IMR-90 (cell line): ENCODE data around the gene TGM1. TPM values are rescaled to one million over a fixed set of nuclear protein-coding genes. Genes with fewer than 3 reads are reported as not detected.

ENCODE experiments used
- ATAC-seq: fragments of 200-7000 bp; cut with Tn5 transposase; 2 replicates; pipeline ENCODE4 v1.9.1; 2020; ENCODE audit warnings: low read depth, mild to moderate bottlenecking, moderate library complexity
- BruUV-seq: library from RNA; stranded (reverse); fragments of 400-500 nt; replicated peaks from 2 replicates; lab custom pipeline; 2021; lab: Mats Ljungman, UMichigan
- CTCF ChIA-PET: fragments of 300-600 bp; formaldehyde crosslinking; extraction: SDS; loops from one replicate; lab custom pipeline; 2021; ENCODE audit warnings: antibody characterized with exemption; lab: Yijun Ruan, JAX
- POLR2A ChIA-PET: fragments of 300-600 bp; sonication (Branson Sonifier 250); formaldehyde crosslinking; loops from one replicate; lab custom pipeline; 2022; ENCODE audit warnings: antibody characterized with exemption; ENCODE audit not compliant: unreplicated experiment; lab: Charles Lee
- DNase-seq: peaks from one replicate; pipeline ENCODE4 v3.0.0; 2013
- H2AFZ ChIP-seq: replicated peaks from 2 replicates; pipeline ENCODE3; 2013; ENCODE audit warnings: low read length, mild to moderate bottlenecking; ENCODE audit not compliant: poor library complexity
- H2AK5ac ChIP-seq: 2 replicates; pipeline ENCODE4 v1.6.1; 2013; ENCODE audit warnings: low read depth, low read length, inconsistent platforms
- H2AK9ac ChIP-seq: replicated peaks from 2 replicates; pipeline ENCODE3; 2013; ENCODE audit warnings: mild to moderate bottlenecking, low read depth, low read length, moderate library complexity; ENCODE audit not compliant: poor library complexity
- H2BK120ac ChIP-seq: 2 replicates; pipeline ENCODE4 v1.6.1; 2013; ENCODE audit warnings: low read depth, low read length, inconsistent platforms
- H2BK15ac ChIP-seq: 3 replicates; pipeline ENCODE4 v1.6.1; 2013; ENCODE audit warnings: low read depth, low read length, inconsistent platforms
- H2BK20ac ChIP-seq: 2 replicates; pipeline ENCODE4 v1.6.1; 2013; ENCODE audit warnings: low read depth, mild to moderate bottlenecking, inconsistent platforms, low read length, moderate library complexity
- H2BK5ac ChIP-seq: 2 replicates; pipeline ENCODE4 v1.6.1; 2013; ENCODE audit warnings: mild to moderate bottlenecking, low read depth, low read length, inconsistent platforms; ENCODE audit not compliant: poor library complexity, severe bottlenecking
- H3K14ac ChIP-seq: replicated peaks from 2 replicates; pipeline ENCODE4 v1.6.1; 2013; ENCODE audit warnings: low read depth, low read length, inconsistent platforms
- H3K18ac ChIP-seq: 2 replicates; pipeline ENCODE4 v1.6.1; 2013; ENCODE audit warnings: low read depth, low read length, control low read depth
- H3K23ac ChIP-seq: 2 replicates; pipeline ENCODE4 v1.6.1; 2013; ENCODE audit warnings: low read depth, low read length, inconsistent platforms
- H3K27ac ChIP-seq: 2 replicates; pipeline ENCODE4 v1.5.1; 2013; ENCODE audit warnings: mild to moderate bottlenecking, control low read depth, low read length; ENCODE audit not compliant: insufficient read depth
- H3K27me3 ChIP-seq: 2 replicates; pipeline ENCODE4 v1.6.1; 2013; ENCODE audit warnings: low read length; ENCODE audit not compliant: control insufficient read depth, insufficient read depth
- H3K36me3 ChIP-seq: 2 replicates; pipeline ENCODE4 v1.6.1; 2013; ENCODE audit warnings: low read length, mixed read lengths; ENCODE audit not compliant: control insufficient read depth, insufficient read depth
- H3K4ac ChIP-seq: 2 replicates; pipeline ENCODE4 v1.6.1; 2013; ENCODE audit warnings: low read depth, low read length, inconsistent platforms
- H3K4me1 ChIP-seq: 2 replicates; pipeline ENCODE4 v1.6.1; 2013; ENCODE audit warnings: low read length, mixed read lengths; ENCODE audit not compliant: control insufficient read depth, insufficient read depth
- H3K4me2 ChIP-seq: 2 replicates; pipeline ENCODE4 v1.6.1; 2013; ENCODE audit warnings: low read depth, mild to moderate bottlenecking, control low read depth, low read length, moderate library complexity
- H3K4me3 ChIP-seq: 2 replicates; pipeline ENCODE4 v1.5.1; 2013; ENCODE audit warnings: low read depth, mild to moderate bottlenecking, control low read depth, low read length, moderate library complexity; ENCODE audit not compliant: insufficient read depth
- H3K56ac ChIP-seq: 2 replicates; pipeline ENCODE4 v1.6.1; 2013; ENCODE audit warnings: low read length, inconsistent platforms; ENCODE audit not compliant: insufficient read depth; ENCODE audit errors: extremely low read depth
- H3K79me1 ChIP-seq, 2 experiments: 2 replicates each; pipeline ENCODE4 v1.6.1; 2013; ENCODE audit warnings: low read length in 2 of 2, inconsistent platforms in 1 of 2, low read depth in 1 of 2
- H3K9ac ChIP-seq: 2 replicates; pipeline ENCODE4 v1.6.1; 2013; ENCODE audit warnings: low read depth, low read length, control low read depth
- H3K9me1 ChIP-seq: 2 replicates; pipeline ENCODE4 v1.6.1; 2013; ENCODE audit warnings: low read length, inconsistent platforms; ENCODE audit not compliant: insufficient read depth
- H3K9me3 ChIP-seq: 2 replicates; pipeline ENCODE4 v1.6.1; 2013; ENCODE audit warnings: low read length; ENCODE audit not compliant: control insufficient read depth, insufficient read depth
- H4K20me1 ChIP-seq: 2 replicates; pipeline ENCODE4 v1.6.1; 2013; ENCODE audit warnings: low read length, inconsistent platforms; ENCODE audit not compliant: insufficient read depth
- H4K5ac ChIP-seq: 2 replicates; pipeline ENCODE4 v1.6.1; 2013; ENCODE audit warnings: mild to moderate bottlenecking, low read depth, low read length, control low read depth
- H4K8ac ChIP-seq, 2 experiments: 2 replicates each; pipeline ENCODE4 v1.6.1; 2013; ENCODE audit warnings: low read depth in 2 of 2, low read length in 2 of 2, control low read depth in 1 of 2, inconsistent platforms in 1 of 2
- H4K91ac ChIP-seq: 2 replicates; pipeline ENCODE4 v1.6.1; 2013; ENCODE audit warnings: low read depth, low read length, inconsistent platforms; ENCODE audit not compliant: insufficient read depth
- BHLHE40 ChIP-seq: fragments of 150-350 bp; IDR thresholded peaks from 2 replicates; pipeline ENCODE4 v1.6.1; 2016; ENCODE audit warnings: mild to moderate bottlenecking, low read depth, low read length
- CEBPB ChIP-seq: IDR thresholded peaks from 2 replicates; pipeline ENCODE4 v1.6.1; 2012; ENCODE audit warnings: low read depth, low read length, improper control_type of control experiment
- CHD1 ChIP-seq: IDR thresholded peaks from 2 replicates; pipeline ENCODE4 v1.6.1; 2012; ENCODE audit warnings: low read depth, low read length, improper control_type of control experiment
- CTCF ChIP-seq: conservative IDR thresholded peaks from 2 replicates; pipeline ENCODE4 v1.5.1; 2012; ENCODE audit warnings: mild to moderate bottlenecking, low read depth, low read length, improper control_type of control experiment
- ELK1 ChIP-seq: fragments of 150-350 bp; IDR thresholded peaks from 2 replicates; pipeline ENCODE4 v1.6.1; 2016; ENCODE audit warnings: low read depth, mild to moderate bottlenecking, low read length, moderate library complexity, borderline replicate concordance
- FOS ChIP-seq: fragments of 150-350 bp; IDR thresholded peaks from 2 replicates; pipeline ENCODE4 v1.6.1; 2016; ENCODE audit warnings: low read depth, low read length
- MAFK ChIP-seq: IDR thresholded peaks from 2 replicates; pipeline ENCODE4 v1.6.1; 2012; ENCODE audit warnings: low read depth, low read length, improper control_type of control experiment
- MAZ ChIP-seq: IDR thresholded peaks from 2 replicates; pipeline ENCODE4 v1.6.1; 2012; ENCODE audit warnings: low read depth, mild to moderate bottlenecking, low read length, improper control_type of control experiment, moderate library complexity, borderline replicate concordance
- MXI1 ChIP-seq: IDR thresholded peaks from 2 replicates; pipeline ENCODE4 v1.6.1; 2012; ENCODE audit warnings: low read depth, mild to moderate bottlenecking, low read length, moderate library complexity, borderline replicate concordance
- NFE2L2 ChIP-seq: fragments of 150-350 bp; IDR thresholded peaks from 2 replicates; pipeline ENCODE4 v1.6.1; 2016; ENCODE audit warnings: low read depth, mild to moderate bottlenecking, low read length
- POLR2A ChIP-seq: IDR thresholded peaks from 2 replicates; pipeline ENCODE4 v1.6.1; 2012; ENCODE audit warnings: mild to moderate bottlenecking, low read depth, low read length
- RCOR1 ChIP-seq: IDR thresholded peaks from 2 replicates; pipeline ENCODE4 v1.6.1; 2012; ENCODE audit warnings: mild to moderate bottlenecking, low read length, improper control_type of control experiment; ENCODE audit not compliant: insufficient replicate concordance
- RFX5 ChIP-seq: IDR thresholded peaks from 2 replicates; pipeline ENCODE4 v1.8.0; 2012; ENCODE audit warnings: low read depth, mild to moderate bottlenecking, low read length, moderate library complexity
- SMC3 ChIP-seq: fragments of 150-350 bp; IDR thresholded peaks from 2 replicates; pipeline ENCODE4 v1.6.1; 2016; ENCODE audit warnings: low read depth, mild to moderate bottlenecking, antibody characterized with exemption, low read length, moderate library complexity
- WGBS, 2 experiments: methylation state at CpG; one replicate each; pipeline versions ENCODE4 v1.1.5 to v1.1.7; 2013; ENCODE audit warnings: missing lambda C conversion rate in 2 of 2; ENCODE audit not compliant: insufficient read length in 1 of 2; ENCODE audit errors: extremely low coverage in 2 of 2; 5-methylcytosine and 5-hydroxymethylcytosine counted together
- dilution Hi-C: fragments of 300-500 bp; cut with HindIII; formaldehyde crosslinking; loops from one replicate; pipeline ENCODE4 v1.14.3; 2018; ENCODE audit warnings: low sequenced_read_pairs; ENCODE audit not compliant: unreplicated experiment
- in situ Hi-C: fragments of 300-500 bp; cut with MboI; formaldehyde crosslinking; loops from 3 replicates; pipeline ENCODE4 v1.14.3; 2019; ENCODE audit warnings: low sequenced_read_pairs, inconsistent platforms, mixed read lengths
- intact Hi-C: fragments of 100-400 bp; cut with micrococcal nuclease; formaldehyde crosslinking; loops from 2 replicates; pipeline ENCODE4 v1.10.0; 2022
- polyA plus RNA-seq, 3 experiments: library from polyadenylated mRNA; depleted of rRNA; stranded (reverse); fragments of >200 nt; gene quantifications; 2 replicates each; pipeline ENCODE4 v1.2.3, GENCODE V29; 2012; ENCODE audit warnings: low replicate concordance in 1 of 3
- total RNA-seq: library from RNA; depleted of rRNA; stranded (reverse); fragments of >200 nt; gene quantifications from 2 replicates; pipeline ENCODE4 v1.2.3, GENCODE V29; 2012

Gene TGM1
- total and polyA plus RNA-seq, 2 of the 4 experiments (the other 2 are of a cell fraction), result 0.72 to 3.3 TPM

- Histone ChIP-seq H3K27ac (peak within 1 kb of the TSS; percentile 88), H3K18ac (peak within 1 kb of the TSS; percentile 68), H3K4me2 (peak within 1 kb of the TSS; percentile 85), H4K91ac (peak within 1 kb of the TSS; percentile 94), H4K8ac (peak within 1 kb of the TSS; percentile 55 to 98; a peak in 3 of 4 replicates), H3K4me3 (peak within 1 kb of the TSS; percentile 74), H2AFZ (peak within 1 kb of the TSS; percentile 98), H3K9me1 (0 out of 2 replicates have a peak, but pooled peaks cover 13% of the 10 kb centered on the region), H2BK5ac (peak within 1 kb of the TSS; percentile 88), H3K79me1 (peaks cover 18 to 67% of the 10 kb centered on the region in 2 experiments), H3K9ac (peak within 1 kb of the TSS; percentile 93), H3K4me1 (peaks cover 2% of the 10 kb centered on the region), H2BK120ac (peak within 1 kb of the TSS; percentile 81), H3K36me3 (peaks cover 11% of the 10 kb centered on the region), H2AK9ac (peak within 1 kb of the TSS; percentile 98), H3K56ac (peak within 1 kb of the TSS; percentile 83), H4K20me1 (no peaks in the 10 kb centered on the region), H4K5ac (peak within 1 kb of the TSS; percentile 92), H3K23ac (peak within 1 kb of the TSS; percentile 97), H2BK15ac (no peak within 1 kb of the TSS; the same call in 2 of the 3 replicates), H3K4ac (peak within 1 kb of the TSS; percentile 100), H3K9me3 (no peaks in the 10 kb centered on the region), H2BK20ac (no peak within 1 kb of the TSS), H3K27me3 (no peaks in the 10 kb centered on the region), H2AK5ac (peak within 1 kb of the TSS; percentile 96), H3K14ac (peak within 1 kb of the TSS; percentile 98)
- DNase-seq, result peak; percentile 83
- in situ Hi-C loops, result no loop called here
- no TSS peak for BruUV-seq
- peak; percentile 71 for ATAC-seq
- ChIA-PET POLR2A (no interaction called here), CTCF (interaction anchor here (1.8 kb wide), 1 partner anchor 12 kb away, joined by 7 read pairs; no protein-coding TSS in a partner anchor)
- WGBS, 2 experiments, result 0% methylated on average over 21 of the region's 40 CpGs; no CpG with 5 or more reads in 1 of the 2 experiments
- intact Hi-C loops, result loop anchor here (1.0 to 10.0 kb wide), 3 partner anchors 17 to 219 kb away; partner anchors contain the start of genes GMPR2 and NEDD8
- dilution Hi-C loops, result no loop called here
- TF ChIP-seq CTCF, result peak; percentile 75
- no peak for TF ChIP-seq MAFK
- TF ChIP-seq FOS, result no peak
- TF ChIP-seq NFE2L2, result no peak
- TF ChIP-seq SMC3, result peak; percentile 62
- peak; percentile 98 for TF ChIP-seq CEBPB
- TF ChIP-seq MXI1, result peak; percentile 59; the same call in 1 of the 2 replicates
- peak; percentile 82 for TF ChIP-seq POLR2A
- peak; percentile 57; the same call in 1 of the 2 replicates for TF ChIP-seq MAZ
- TF ChIP-seq RCOR1, result peak; percentile 47
- no peak for TF ChIP-seq BHLHE40
- TF ChIP-seq ELK1, result no peak
- TF ChIP-seq CHD1, result no peak
- TF ChIP-seq RFX5, result no peak
Observed at GRCh38 chr14:24215495-24216344, 47.3 kb downstream of the TGM1 start, which contains the start of gene MDP1. TSS of gene MDP1 (minus strand) at chr14:24216066. CDS start at chr14:24215955, 111 bp downstream.
